ENCODE measurements around the gene MYO18A.
A peak's percentile ranks its signal among the peaks of the same experiment; 100 is the strongest.

The MYO18A gene

GRCh38 chr17:29165800-29166506 is 14.2 kb downstream of the MYO18A start:
- H3K9me3 ChIP-seq (ENCODE audit: control insufficient read depth, insufficient read depth, low read depth, low read length): no peaks in the 10 kb centered on the region
- no peak overlapping the region for H3K4me3 ChIP-seq (ENCODE audit: low read depth, low read length)
- H3K4me1 ChIP-seq (ENCODE audit: control insufficient read depth, insufficient read depth, low read length): no peaks in the 10 kb centered on the region; the same call in 1 of the 2 replicates
- H3K27ac ChIP-seq (ENCODE audit: low read depth, low read length): no peak overlapping the region
- H3K9ac ChIP-seq (ENCODE audit: low read length): no peak overlapping the region
- no peaks in the 10 kb centered on the region for H3K27me3 ChIP-seq (ENCODE audit: control insufficient read depth, insufficient read depth, low read length)
- H3K36me3 ChIP-seq (ENCODE audit: control insufficient read depth, insufficient read depth, low read length): peaks cover 22% of the 10 kb centered on the region

GRCh38 chr17:29165261-29165660 is 14.9 kb downstream of the MYO18A start:
- Histone ChIP-seq H3K9me3 (ENCODE audit: control insufficient read depth, insufficient read depth, low read depth, low read length) (no peaks in the 10 kb centered on the region), H3K9ac (ENCODE audit: low read length) (no peak overlapping the region), H3K27me3 (ENCODE audit: control insufficient read depth, insufficient read depth, low read length) (no peaks in the 10 kb centered on the region), H3K27ac (ENCODE audit: low read depth, low read length) (no peak overlapping the region), H3K36me3 (ENCODE audit: control insufficient read depth, insufficient read depth, low read length) (peaks cover 22% of the 10 kb centered on the region), H3K4me1 (ENCODE audit: control insufficient read depth, insufficient read depth, low read length) (no peaks in the 10 kb centered on the region; the same call in 1 of the 2 replicates), H3K4me3 (ENCODE audit: low read depth, low read length) (no peak overlapping the region)

GRCh38 chr17:29163563-29163962 is 16.6 kb downstream of the MYO18A start:
- H3K4me3 ChIP-seq (ENCODE audit: low read depth, low read length): no peak overlapping the region
- H3K4me1 ChIP-seq (ENCODE audit: control insufficient read depth, insufficient read depth, low read length): peaks cover 5% of the 10 kb centered on the region; the same call in 1 of the 2 replicates
- H3K27ac ChIP-seq (ENCODE audit: low read depth, low read length): no peak overlapping the region

GRCh38 chr17:29162909-29163341 is 17.3 kb downstream of the MYO18A start:
- no peaks in the 10 kb centered on the region for H3K27me3 ChIP-seq (ENCODE audit: control insufficient read depth, insufficient read depth, low read length)
- no peak overlapping the region for H3K4me3 ChIP-seq (ENCODE audit: low read depth, low read length)
- no peak overlapping the region for H3K9ac ChIP-seq (ENCODE audit: low read length)
- H3K36me3 ChIP-seq (ENCODE audit: control insufficient read depth, insufficient read depth, low read length): peaks cover 20% of the 10 kb centered on the region
- H3K27ac ChIP-seq (ENCODE audit: low read depth, low read length): no peak overlapping the region
- H3K9me3 ChIP-seq (ENCODE audit: control insufficient read depth, insufficient read depth, low read depth, low read length): no peaks in the 10 kb centered on the region
- H3K4me1 ChIP-seq (ENCODE audit: control insufficient read depth, insufficient read depth, low read length): peaks cover 9% of the 10 kb centered on the region; the same call in 1 of the 2 replicates

More at GRCh38 chr17:29163563-29163962, 16.6 kb downstream of the MYO18A start:
- H3K36me3 ChIP-seq (ENCODE audit: control insufficient read depth, insufficient read depth, low read length): peaks cover 20% of the 10 kb centered on the region
- H3K9ac ChIP-seq (ENCODE audit: low read length): no peak overlapping the region
- H3K9me3 ChIP-seq (ENCODE audit: control insufficient read depth, insufficient read depth, low read depth, low read length): no peaks in the 10 kb centered on the region
- H3K27me3 ChIP-seq (ENCODE audit: control insufficient read depth, insufficient read depth, low read length): no peaks in the 10 kb centered on the region

GRCh38 chr17:29162082-29162908 is 17.9 kb downstream of the MYO18A start:
- no peak overlapping the region for H3K27ac ChIP-seq (ENCODE audit: low read depth, low read length)
- no peak overlapping the region for H3K4me3 ChIP-seq (ENCODE audit: low read depth, low read length)
- peaks cover 9% of the 10 kb centered on the region; the same call in 1 of the 2 replicates for H3K4me1 ChIP-seq (ENCODE audit: control insufficient read depth, insufficient read depth, low read length)
- peaks cover 20% of the 10 kb centered on the region for H3K36me3 ChIP-seq (ENCODE audit: control insufficient read depth, insufficient read depth, low read length)
- H3K9me3 ChIP-seq (ENCODE audit: control insufficient read depth, insufficient read depth, low read depth, low read length): no peaks in the 10 kb centered on the region
- H3K9ac ChIP-seq (ENCODE audit: low read length): no peak overlapping the region
- no peaks in the 10 kb centered on the region for H3K27me3 ChIP-seq (ENCODE audit: control insufficient read depth, insufficient read depth, low read length)

- no peak overlapping the region for H3K4me3 ChIP-seq (ENCODE audit: low read depth, low read length)
- H3K27ac ChIP-seq (ENCODE audit: low read depth, low read length): no peak overlapping the region
- H3K27me3 ChIP-seq (ENCODE audit: control insufficient read depth, insufficient read depth, low read length): no peaks in the 10 kb centered on the region
- H3K9ac ChIP-seq (ENCODE audit: low read length): no peak overlapping the region
- H3K9me3 ChIP-seq (ENCODE audit: control insufficient read depth, insufficient read depth, low read depth, low read length): no peaks in the 10 kb centered on the region
- H3K36me3 ChIP-seq (ENCODE audit: control insufficient read depth, insufficient read depth, low read length): peaks cover 4% of the 10 kb centered on the region; the same call in 1 of the 2 replicates
- H3K4me1 ChIP-seq (ENCODE audit: control insufficient read depth, insufficient read depth, low read length): peaks cover 29% of the 10 kb centered on the region
Measured at GRCh38 chr17:29160253-29160652, 19.9 kb downstream of the MYO18A start.

- H3K27me3 ChIP-seq (ENCODE audit: control insufficient read depth, insufficient read depth, low read length): no peaks in the 10 kb centered on the region
- H3K4me3 ChIP-seq (ENCODE audit: low read depth, low read length): no peak overlapping the region
- H3K9ac ChIP-seq (ENCODE audit: low read length): no peak overlapping the region
- no peak overlapping the region for H3K27ac ChIP-seq (ENCODE audit: low read depth, low read length)
- no peaks in the 10 kb centered on the region for H3K9me3 ChIP-seq (ENCODE audit: control insufficient read depth, insufficient read depth, low read depth, low read length)
- peaks cover 38% of the 10 kb centered on the region for H3K4me1 ChIP-seq (ENCODE audit: control insufficient read depth, insufficient read depth, low read length)
- H3K36me3 ChIP-seq (ENCODE audit: control insufficient read depth, insufficient read depth, low read length): no peaks in the 10 kb centered on the region
Measured at GRCh38 chr17:29159306-29159860, 20.8 kb downstream of the MYO18A start.

GRCh38 chr17:29158488-29159275 is 21.5 kb downstream of the MYO18A start:
- Histone ChIP-seq H3K4me3 (ENCODE audit: low read depth, low read length) (no peak overlapping the region), H3K27me3 (ENCODE audit: control insufficient read depth, insufficient read depth, low read length) (no peaks in the 10 kb centered on the region), H3K9me3 (ENCODE audit: control insufficient read depth, insufficient read depth, low read depth, low read length) (no peaks in the 10 kb centered on the region), H3K9ac (ENCODE audit: low read length) (no peak overlapping the region), H3K27ac (ENCODE audit: low read depth, low read length) (0 out of 2 replicates have a peak overlapping the region, but pooled peaks have one; percentile 11), H3K36me3 (ENCODE audit: control insufficient read depth, insufficient read depth, low read length) (no peaks in the 10 kb centered on the region), H3K4me1 (ENCODE audit: control insufficient read depth, insufficient read depth, low read length) (peaks cover 38% of the 10 kb centered on the region)

GRCh38 chr17:29158096-29158487 is 22.1 kb downstream of the MYO18A start:
- Histone ChIP-seq H3K9ac (ENCODE audit: low read length) (no peak overlapping the region), H3K4me1 (ENCODE audit: control insufficient read depth, insufficient read depth, low read length) (peaks cover 38% of the 10 kb centered on the region)

GRCh38 chr17:29157310-29157709 is 22.9 kb downstream of the MYO18A start:
- Histone ChIP-seq H3K27ac (ENCODE audit: low read depth, low read length) (no peak overlapping the region), H3K36me3 (ENCODE audit: control insufficient read depth, insufficient read depth, low read length) (no peaks in the 10 kb centered on the region), H3K9me3 (ENCODE audit: control insufficient read depth, insufficient read depth, low read depth, low read length) (no peaks in the 10 kb centered on the region), H3K4me3 (ENCODE audit: low read depth, low read length) (no peak overlapping the region), H3K27me3 (ENCODE audit: control insufficient read depth, insufficient read depth, low read length) (no peaks in the 10 kb centered on the region), H3K4me1 (ENCODE audit: control insufficient read depth, insufficient read depth, low read length) (peaks cover 39% of the 10 kb centered on the region), H3K9ac (ENCODE audit: low read length) (no peak overlapping the region)

More at GRCh38 chr17:29158096-29158487, 22.1 kb downstream of the MYO18A start:
- H3K36me3 ChIP-seq (ENCODE audit: control insufficient read depth, insufficient read depth, low read length): no peaks in the 10 kb centered on the region
- 0 out of 2 replicates have a peak overlapping the region, but pooled peaks have one; percentile 11 for H3K27ac ChIP-seq (ENCODE audit: low read depth, low read length)
- no peaks in the 10 kb centered on the region for H3K27me3 ChIP-seq (ENCODE audit: control insufficient read depth, insufficient read depth, low read length)
- H3K9me3 ChIP-seq (ENCODE audit: control insufficient read depth, insufficient read depth, low read depth, low read length): no peaks in the 10 kb centered on the region
- H3K4me3 ChIP-seq (ENCODE audit: low read depth, low read length): no peak overlapping the region
